Measurements from ENCODE around the gene NANOS3.

NANOS3 gene

DNA sequence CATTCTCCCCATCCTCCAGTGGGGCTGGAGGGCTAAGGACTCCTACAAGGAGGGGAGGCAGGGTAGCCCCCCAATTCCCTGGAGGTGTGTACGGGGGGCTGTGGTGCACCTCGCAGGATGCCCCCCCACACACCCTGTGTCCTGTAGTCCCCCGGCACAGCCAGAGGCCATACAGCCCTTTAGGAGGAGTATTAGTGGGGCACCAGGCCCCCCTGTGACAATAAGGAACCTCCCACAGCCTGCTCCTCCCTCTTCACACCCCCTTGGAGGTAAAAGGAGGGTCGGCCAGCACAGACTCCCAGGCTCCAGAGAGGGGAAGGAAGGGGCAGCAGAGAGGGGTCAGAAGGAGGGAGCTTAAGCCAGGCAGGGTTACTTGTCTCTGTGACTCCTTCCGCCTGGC is at the start of gene NANOS3:
Gene NANOS3 (plus strand): TSS at position 301 of the 400 bp plus-strand sequence. CDS start 115 bp downstream, outside the sequence.
- no peak for DNase-seq
- TF ChIP-seq POLR2A (IDR thresholded peaks at IDR 0.05; ENCODE audit: low read length), result no peak
- TF ChIP-seq GATA1 (IDR thresholded peaks at IDR 0.05; ENCODE audit: low read depth, low read length), result no peak

DNA sequence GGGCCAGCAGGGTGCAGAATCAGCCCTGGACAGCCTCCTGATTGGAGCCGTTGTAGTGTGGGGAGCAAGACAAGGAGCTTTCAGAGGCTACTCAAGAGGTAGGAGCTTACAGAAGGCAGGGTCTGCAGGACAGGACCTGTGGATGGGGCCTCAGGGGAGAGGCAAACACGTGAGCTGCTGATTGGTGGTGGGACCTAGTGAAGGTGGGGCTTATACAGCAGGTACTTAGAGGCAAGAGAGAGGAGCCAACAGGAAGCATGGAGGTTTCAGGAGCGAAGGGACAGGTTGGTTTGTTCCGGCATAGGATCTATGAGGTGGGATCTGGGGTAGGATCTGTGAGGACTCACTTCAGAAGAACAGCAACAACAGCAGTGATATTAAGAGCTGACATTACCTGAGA is 49.3 kb upstream of the NANOS3 start:
- TF ChIP-seq GATA1 (IDR thresholded peaks at IDR 0.05; ENCODE audit: low read depth, low read length), result no peak
- TF ChIP-seq POLR2A (IDR thresholded peaks at IDR 0.05; ENCODE audit: low read length), result no peak
- DNase-seq, result no peak

GRCh38 chr19:13830114-13830740 is 46.7 kb upstream of the NANOS3 start:
- DNase-seq, result no peak
- TF ChIP-seq POLR2A (IDR thresholded peaks at IDR 0.05; ENCODE audit: low read length), result no peak
- TF ChIP-seq GATA1 (IDR thresholded peaks at IDR 0.05; ENCODE audit: low read depth, low read length), result no peak

DNA sequence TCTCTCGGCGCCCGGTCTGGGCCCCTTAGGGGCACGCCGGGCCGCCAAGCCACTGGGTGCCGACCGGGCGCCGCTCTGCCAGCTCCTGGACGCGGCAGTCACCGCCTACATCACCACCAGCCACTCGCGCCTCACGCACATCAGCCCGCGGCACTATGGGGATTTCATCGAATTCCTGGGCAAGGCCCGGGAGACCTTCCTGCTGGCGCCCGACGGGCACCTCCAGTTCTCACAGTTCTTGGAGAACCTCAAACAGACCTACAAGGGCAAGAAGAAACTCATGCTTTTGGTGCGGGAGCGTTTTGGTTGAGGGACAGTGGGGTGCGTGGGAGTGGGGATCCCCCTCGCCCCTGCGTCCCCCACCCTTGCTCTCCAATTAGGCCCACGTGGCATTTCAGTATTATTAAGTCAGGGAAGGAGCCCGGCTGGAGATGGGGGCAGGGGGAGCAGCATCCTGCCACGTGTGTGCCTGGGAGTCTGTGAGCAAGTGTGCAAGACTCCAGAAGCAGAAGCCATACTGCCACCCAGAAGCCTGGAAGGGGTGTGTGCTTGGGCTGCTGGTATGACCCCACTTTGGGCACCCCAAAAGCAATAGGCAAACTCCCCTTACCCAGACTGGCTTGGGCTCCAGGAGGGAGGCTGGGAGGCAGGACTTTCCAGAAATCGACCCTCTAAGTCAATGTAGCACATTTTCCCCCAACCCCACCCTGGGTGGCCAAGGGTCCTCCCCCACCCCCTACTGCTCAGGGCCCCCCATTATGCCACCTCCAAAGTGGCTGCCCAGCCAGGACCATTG is 46.0 kb upstream of the NANOS3 start:
- TF ChIP-seq GATA1 (IDR thresholded peaks at IDR 0.05; ENCODE audit: low read depth, low read length) (no peak), POLR2A (IDR thresholded peaks at IDR 0.05; ENCODE audit: low read length) (no peak)
- DNase-seq, result no peak

GRCh38 chr19:13831537-13832467 is 45.1 kb upstream of the NANOS3 start:
- TF ChIP-seq POLR2A (IDR thresholded peaks at IDR 0.05; ENCODE audit: low read length) (peak; percentile 58), GATA1 (IDR thresholded peaks at IDR 0.05; ENCODE audit: low read depth, low read length) (no peak)
- DNase-seq, result no peak

- peak; percentile 92 to 95 for DNase-seq
- no peak for TF ChIP-seq GATA1 (IDR thresholded peaks at IDR 0.05; ENCODE audit: low read depth, low read length)
- peak; percentile 85 for TF ChIP-seq POLR2A (IDR thresholded peaks at IDR 0.05; ENCODE audit: low read length)
Measured at GRCh38 chr19:13833330-13834243, 43.3 kb upstream of the NANOS3 start.

DNA sequence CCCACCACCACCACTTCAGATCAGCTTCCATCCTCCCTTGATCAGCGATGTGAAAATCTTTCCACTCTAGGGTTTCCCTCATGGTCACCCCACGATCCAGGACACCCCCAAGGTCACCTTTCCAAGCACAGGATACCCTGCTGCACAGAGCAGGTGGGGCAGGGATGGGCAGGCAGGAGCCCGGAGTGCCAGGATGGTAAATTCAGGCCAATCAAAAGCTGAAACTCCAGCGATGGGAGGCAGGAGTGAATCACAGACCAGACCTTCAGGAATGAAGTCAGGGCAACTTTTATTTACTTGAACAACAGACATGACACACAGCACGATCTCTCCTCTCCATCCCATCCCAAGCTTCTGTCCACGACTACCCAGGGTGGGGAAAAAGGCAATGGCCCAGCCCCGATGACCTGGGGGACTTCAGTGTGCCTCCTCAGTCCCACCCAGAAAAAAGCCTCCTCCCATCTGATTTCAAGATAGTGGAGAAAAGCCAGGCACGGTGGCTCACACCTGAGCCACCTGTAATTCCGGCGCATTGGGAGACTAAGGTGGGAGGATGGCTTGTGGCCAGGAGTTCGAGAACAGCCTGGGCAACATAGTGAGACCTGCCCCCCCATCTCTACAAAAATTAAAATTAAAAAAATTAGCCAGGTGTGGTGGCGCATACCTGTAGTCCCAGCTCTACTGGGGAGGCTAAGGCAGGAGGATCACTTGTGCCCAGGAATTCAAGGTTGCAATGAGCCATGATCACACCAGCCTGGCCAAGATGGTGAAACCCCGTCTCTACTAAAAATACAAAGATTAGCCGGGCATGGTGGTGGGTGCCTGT is 42.5 kb upstream of the NANOS3 start:
- no peak for DNase-seq
- TF ChIP-seq POLR2A (IDR thresholded peaks at IDR 0.05; ENCODE audit: low read length), result no peak
- no peak for TF ChIP-seq GATA1 (IDR thresholded peaks at IDR 0.05; ENCODE audit: low read depth, low read length)

GRCh38 chr19:13835791-13836723 is 40.9 kb upstream of the NANOS3 start:
- DNase-seq, result peak in 1 of 2 experiments; percentile 52
- TF ChIP-seq POLR2A (IDR thresholded peaks at IDR 0.05; ENCODE audit: low read length), result no peak
- no peak for TF ChIP-seq GATA1 (IDR thresholded peaks at IDR 0.05; ENCODE audit: low read depth, low read length)

- no peak for DNase-seq
- peak; percentile 79 for TF ChIP-seq POLR2A (IDR thresholded peaks at IDR 0.05; ENCODE audit: low read length)
- no peak for TF ChIP-seq GATA1 (IDR thresholded peaks at IDR 0.05; ENCODE audit: low read depth, low read length)
Measured at GRCh38 chr19:13838435-13839129, 38.4 kb upstream of the NANOS3 start.

GRCh38 chr19:13839130-13839937 is 37.6 kb upstream of the NANOS3 start:
- peak; percentile 88 to 90 for DNase-seq
- TF ChIP-seq GATA1 (IDR thresholded peaks at IDR 0.05; ENCODE audit: low read depth, low read length) (no peak), POLR2A (IDR thresholded peaks at IDR 0.05; ENCODE audit: low read length) (peak; percentile 78)

Measured in erythroblast (primary cell).